OCI-LY3 (cell line): Measurements from ENCODE around the gene PPP2R2C.

Source experiments
- EZH2phosphoT487 ChIP-seq: fragments of 200-600 bp; shearing (Covaris generic); IDR thresholded peaks from 2 replicates; pipeline ENCODE4 v1.6.1; 2018; ENCODE audit warnings: antibody characterized with exemption, mixed run types, low read depth
- TF ChIP-seq, protein P1 (sequence below): fragments of 200-600, 300-600 bp; sonication (generic); IDR thresholded peaks from 2 replicates; pipeline ENCODE4 v1.5.1; 2014; ENCODE audit warnings: antibody characterized with exemption, low read length, low read depth

DNA sequence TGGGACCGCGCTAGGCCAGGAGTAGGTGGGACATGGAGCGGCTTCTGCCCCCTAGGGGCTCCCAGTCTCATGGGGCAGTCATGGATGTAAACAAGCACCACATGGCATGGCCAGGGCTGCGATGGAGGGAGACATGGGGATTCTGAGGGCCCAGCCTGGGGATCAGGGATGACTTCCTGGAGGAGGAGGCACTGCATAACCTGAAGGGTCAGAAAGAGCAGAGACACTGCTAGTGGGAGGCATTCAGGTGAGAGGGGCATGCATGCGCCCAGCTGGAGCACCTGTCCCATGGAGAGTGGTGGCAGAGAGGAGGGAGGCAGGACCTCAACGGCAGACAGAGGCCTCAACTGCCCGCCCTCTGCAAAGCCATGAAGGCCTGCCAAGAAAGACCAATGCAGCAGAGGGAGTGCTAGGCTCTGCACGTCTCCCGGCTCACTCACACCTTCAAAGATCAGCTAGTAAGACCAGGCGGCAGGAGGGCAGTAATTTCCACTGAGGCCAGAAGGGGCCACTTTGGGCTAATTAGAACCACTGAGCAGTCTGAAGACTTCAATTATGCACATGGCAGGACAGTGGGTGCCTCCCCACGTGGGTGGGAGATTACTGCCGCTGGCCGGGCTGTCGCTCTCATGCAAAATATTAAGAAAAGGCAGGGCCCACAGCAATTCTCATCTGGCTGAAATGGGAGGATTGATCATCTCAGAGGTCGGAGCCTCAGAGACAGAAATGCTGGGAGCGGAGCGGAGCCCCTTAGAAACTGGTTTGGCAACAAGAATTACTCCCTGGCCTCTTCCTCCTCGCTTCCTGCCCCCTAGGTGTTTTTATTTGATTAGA is 69.6 kb downstream of the PPP2R2C start:
- TF ChIP-seq, protein P1, sequence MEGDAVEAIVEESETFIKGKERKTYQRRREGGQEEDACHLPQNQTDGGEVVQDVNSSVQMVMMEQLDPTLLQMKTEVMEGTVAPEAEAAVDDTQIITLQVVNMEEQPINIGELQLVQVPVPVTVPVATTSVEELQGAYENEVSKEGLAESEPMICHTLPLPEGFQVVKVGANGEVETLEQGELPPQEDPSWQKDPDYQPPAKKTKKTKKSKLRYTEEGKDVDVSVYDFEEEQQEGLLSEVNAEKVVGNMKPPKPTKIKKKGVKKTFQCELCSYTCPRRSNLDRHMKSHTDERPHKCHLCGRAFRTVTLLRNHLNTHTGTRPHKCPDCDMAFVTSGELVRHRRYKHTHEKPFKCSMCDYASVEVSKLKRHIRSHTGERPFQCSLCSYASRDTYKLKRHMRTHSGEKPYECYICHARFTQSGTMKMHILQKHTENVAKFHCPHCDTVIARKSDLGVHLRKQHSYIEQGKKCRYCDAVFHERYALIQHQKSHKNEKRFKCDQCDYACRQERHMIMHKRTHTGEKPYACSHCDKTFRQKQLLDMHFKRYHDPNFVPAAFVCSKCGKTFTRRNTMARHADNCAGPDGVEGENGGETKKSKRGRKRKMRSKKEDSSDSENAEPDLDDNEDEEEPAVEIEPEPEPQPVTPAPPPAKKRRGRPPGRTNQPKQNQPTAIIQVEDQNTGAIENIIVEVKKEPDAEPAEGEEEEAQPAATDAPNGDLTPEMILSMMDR: no peak
- TF ChIP-seq EZH2phosphoT487: no peak
